GM12878 (cell line): ENCODE results near the gene XPO6. TPM values are rescaled to one million over a fixed set of nuclear protein-coding genes. Genes with fewer than 3 reads are reported as not detected.

ENCODE experiments used
- CBFB ChIP-seq: IDR thresholded peaks from 2 replicates; pipeline ENCODE4 v1.6.1; 2016; ENCODE audit warnings: antibody characterized with exemption, low read depth
- CTCF ChIP-seq, 3 experiments: IDR thresholded peaks in 2 of 3; conservative IDR thresholded peaks in 1 of 3; 2 replicates each; pipeline ENCODE4 v1.5.1; 2011; ENCODE audit warnings: low read depth in 3 of 3, low read length in 3 of 3, mild to moderate bottlenecking in 3 of 3, control low read depth in 2 of 3, moderate library complexity in 2 of 3, inconsistent platforms in 1 of 3, mixed read lengths in 1 of 3; ENCODE audit not compliant: control insufficient read depth in 2 of 3, insufficient read depth in 1 of 3; ENCODE audit errors: extremely low read depth in 1 of 3
- E4F1 ChIP-seq: fragments of 450-650 bp; IDR thresholded peaks from 2 replicates; pipeline ENCODE4 v1.6.1; 2018; ENCODE audit warnings: borderline replicate concordance, mild to moderate bottlenecking; ENCODE audit not compliant: partially characterized antibody
- EED ChIP-seq: sonication (generic); IDR thresholded peaks from 2 replicates; pipeline ENCODE4 v1.6.1; 2016; ENCODE audit warnings: antibody characterized with exemption, low read depth
- HDAC6 ChIP-seq: fragments of 200-600 bp; sonication (generic); IDR thresholded peaks from one replicate; pipeline ENCODE4 v1.8.0; 2017; ENCODE audit warnings: antibody characterized with exemption; ENCODE audit not compliant: unreplicated experiment
- IRF3 ChIP-seq: fragments of 450-650 bp; IDR thresholded peaks from 2 replicates; pipeline ENCODE4 v1.6.1; 2014; ENCODE audit warnings: mild to moderate bottlenecking
- KAT2A ChIP-seq: conservative IDR thresholded peaks from 2 replicates; pipeline ENCODE4 v1.6.1; 2011; ENCODE audit warnings: low read depth, low read length; ENCODE audit not compliant: control insufficient read depth
- KDM1A ChIP-seq: fragments of 200-600 bp; sonication (generic); IDR thresholded peaks from 2 replicates; pipeline ENCODE4 v1.6.1; 2016; ENCODE audit warnings: borderline replicate concordance
- KLF5 ChIP-seq: fragments of 450-650 bp; IDR thresholded peaks from 2 replicates; pipeline ENCODE4 v1.6.1; 2014; ENCODE audit warnings: mild to moderate bottlenecking; ENCODE audit not compliant: partially characterized antibody
- NRF1 ChIP-seq: conservative IDR thresholded peaks from 2 replicates; pipeline ENCODE4 v1.6.1; 2011; ENCODE audit warnings: mild to moderate bottlenecking, low read depth, low read length, improper control_type of control experiment
- PAX5 ChIP-seq: IDR thresholded peaks from 2 replicates; pipeline ENCODE4 v1.6.1; 2011; ENCODE audit warnings: low read depth, low read length, borderline replicate concordance
- PKNOX1 ChIP-seq: fragments of 450-650 bp; IDR thresholded peaks from 2 replicates; pipeline ENCODE4 v1.6.1; 2016; ENCODE audit warnings: mild to moderate bottlenecking
- PML ChIP-seq: IDR thresholded peaks from 2 replicates; pipeline ENCODE4 v1.6.1; 2012; ENCODE audit warnings: low read length, inconsistent platforms
- TCF12 ChIP-seq: IDR thresholded peaks from 2 replicates; pipeline ENCODE4 v1.6.1; 2011; ENCODE audit warnings: low read depth, mild to moderate bottlenecking, low read length
- ZBTB11 ChIP-seq: fragments of 450-650 bp; formaldehyde crosslinking; IDR thresholded peaks from 2 replicates; pipeline ENCODE4 v1.5.0; 2022; ENCODE audit warnings: mild to moderate bottlenecking, missing genetic modification characterization
- ZNF217 ChIP-seq: fragments of 450-650 bp; IDR thresholded peaks from 2 replicates; pipeline ENCODE4 v1.6.1; 2017; ENCODE audit warnings: antibody characterized with exemption, mild to moderate bottlenecking
- polyA plus RNA-seq, 11 experiments: library from polyadenylated mRNA; depleted of rRNA in 4 of 11; unstranded in 6 of 11; stranded (reverse) in 5 of 11; fragments of >200 nt; fragmentation: Nextera tagmentation in 4 of 11; fragmentation: Illumina TruSeq in 1 of 11; extraction: Ambion mirVana in 4 of 11; extraction: Trizol in 1 of 11; gene quantifications; 1 replicate in 1 of 11; 2 replicates in 10 of 11; pipeline versions ENCODE4 v1.2.1 to v1.2.3, GENCODE V29; 2011 to 2016; ENCODE audit warnings: inconsistent platforms in 2 of 11, missing spikeins in 2 of 11, low read depth in 1 of 11
- total RNA-seq, 4 experiments: library from RNA; depleted of rRNA in 3 of 4; stranded (reverse); fragments of >200 nt in 3 of 4; fragmentation: Illumina TruSeq in 1 of 4; extraction: Trizol in 1 of 4; gene quantifications; 2 replicates each; pipeline versions ENCODE4 v1.2.1 to v1.2.3, GENCODE V29; 2013 to 2021

The XPO6 gene
- total and polyA plus RNA-seq, 10 of the 15 experiments (the other 5 are each of a cell fraction or from before 2014, with no cell fraction given), result 9.9 to 246 (median 110) TPM

GRCh38 chr16:28211758-28212531, at the start of gene XPO6 (continued):
- TF ChIP-seq E4F1 (no peak), CTCF (IDR thresholded peaks at IDR 0.05 in 2 of 3, conservative IDR thresholded peaks at IDR 0.05 in 1 of 3; ENCODE audit: control insufficient read depth in 2 of 3, extremely low read depth in 1 of 3, insufficient read depth in 1 of 3, low read depth in 3 of 3, low read length in 3 of 3) (no peak), HDAC6 (no peak), KDM1A (no peak), PKNOX1 (0 out of 2 replicates have a peak, but pooled peaks have one; percentile 15), KLF5 (peak; percentile 56), ZBTB11 (no peak), EED (no peak), PML (no peak), ZNF217 (no peak), IRF3 (no peak), NRF1 (no peak), TCF12 (0 out of 2 replicates have a peak, but pooled peaks have one; percentile 27), CBFB (no peak), KAT2A (no peak), PAX5 (no peak; the same call in 1 of the 2 replicates)
